Retina (tissue), 1 donor: ENCODE results near the gene TPD52L1.

Source experiments
- DNase-seq: peaks from one replicate; pipeline ENCODE4 v3.0.0-alpha.2; 2016

TPD52L1 gene

GRCh38 chr6:125215252-125215819 lies 61.8 kb downstream of the TPD52L1 start:
- DNase-seq: no peak

- DNase-seq: no peak
Measured at GRCh38 chr6:125216015-125216414, 62.4 kb downstream of the TPD52L1 start.

GRCh38 chr6:125217369-125217768 lies 63.8 kb downstream of the TPD52L1 start:
- DNase-seq: no peak

GRCh38 chr6:125217992-125218391 lies 64.4 kb downstream of the TPD52L1 start:
- DNase-seq: peak; percentile 23

DNA sequence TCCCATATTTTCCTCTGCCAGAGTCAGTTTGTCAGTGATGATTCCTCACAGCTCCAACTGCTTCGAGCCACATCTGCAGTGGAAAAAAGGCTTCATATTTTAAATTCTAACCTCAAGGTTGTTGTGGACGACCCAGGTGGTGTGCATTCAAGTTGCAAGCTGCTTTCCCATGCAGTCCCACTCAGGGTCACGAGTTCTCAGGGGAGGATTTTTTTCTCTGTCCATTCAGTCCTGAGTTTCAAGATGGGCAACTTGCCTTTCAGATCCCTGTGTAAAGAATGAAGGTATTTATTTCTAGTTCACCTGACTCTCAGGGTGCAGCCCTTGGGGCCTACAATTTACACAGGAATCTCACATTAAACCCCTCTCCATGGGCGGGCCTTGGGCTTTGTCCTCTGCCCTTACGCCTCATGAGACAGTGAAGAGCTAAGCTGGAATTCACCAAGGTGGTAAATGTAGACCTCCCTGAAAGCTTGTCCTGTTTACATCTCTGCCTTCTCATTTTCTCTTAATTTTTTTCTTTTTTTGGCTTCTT lies 65.9 kb downstream of the TPD52L1 start:
- DNase-seq: peak; percentile 36

- peak; percentile 28 for DNase-seq
Measured at GRCh38 chr6:125220712-125221111, 67.1 kb downstream of the TPD52L1 start.

- DNase-seq: no peak
Measured at GRCh38 chr6:125222531-125223455, 69.2 kb downstream of the TPD52L1 start.

DNA sequence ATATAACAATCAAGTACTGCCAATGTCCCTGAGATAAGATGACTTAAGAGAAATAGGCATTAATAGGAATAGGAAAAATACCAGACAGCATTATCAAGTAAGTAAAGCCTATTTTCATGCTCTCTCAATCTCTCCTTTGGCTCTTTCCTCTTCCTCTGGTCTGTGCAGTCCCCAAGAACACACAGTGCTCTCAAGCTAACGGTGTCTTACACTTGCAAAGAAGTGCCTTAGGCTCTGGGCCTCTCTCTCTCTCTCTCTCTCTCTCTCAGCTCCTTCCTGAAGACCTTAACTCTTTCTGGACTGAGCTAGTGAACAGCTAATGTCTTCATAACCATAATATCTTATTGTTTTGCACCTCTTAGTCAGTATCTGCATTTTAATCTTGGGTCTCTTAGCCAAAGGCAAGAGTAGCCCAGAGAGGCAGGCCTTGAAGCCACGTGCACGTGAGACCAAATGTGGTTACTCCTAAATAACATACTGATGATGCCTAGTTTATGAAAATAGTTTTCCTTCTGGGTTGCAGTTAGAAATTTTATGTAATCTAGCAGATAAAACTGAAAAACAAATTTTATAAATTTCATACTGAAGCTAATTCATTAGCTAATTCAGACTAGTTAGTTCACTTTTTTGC lies 70.8 kb downstream of the TPD52L1 start:
- DNase-seq: no peak

DNA sequence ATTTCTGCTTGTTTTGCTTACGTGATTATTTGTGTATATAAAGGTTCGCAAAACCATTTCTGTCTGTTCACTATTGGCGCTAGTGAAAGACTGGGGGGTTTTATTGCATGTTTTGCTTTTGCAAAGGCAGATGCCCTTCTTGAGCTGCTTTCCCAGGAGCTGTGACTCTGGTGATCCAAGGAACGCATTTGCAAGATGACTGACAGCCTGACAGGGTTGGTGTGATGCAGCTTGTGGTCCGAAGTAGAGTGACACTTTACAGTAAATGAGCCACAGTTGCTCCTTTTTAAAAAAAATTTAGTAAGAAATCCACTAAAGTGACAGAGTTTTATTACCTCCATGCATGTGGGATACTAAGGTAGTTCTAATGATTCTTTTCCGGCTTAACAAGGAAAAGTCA lies 73.7 kb downstream of the TPD52L1 start:
- no peak for DNase-seq

DNA sequence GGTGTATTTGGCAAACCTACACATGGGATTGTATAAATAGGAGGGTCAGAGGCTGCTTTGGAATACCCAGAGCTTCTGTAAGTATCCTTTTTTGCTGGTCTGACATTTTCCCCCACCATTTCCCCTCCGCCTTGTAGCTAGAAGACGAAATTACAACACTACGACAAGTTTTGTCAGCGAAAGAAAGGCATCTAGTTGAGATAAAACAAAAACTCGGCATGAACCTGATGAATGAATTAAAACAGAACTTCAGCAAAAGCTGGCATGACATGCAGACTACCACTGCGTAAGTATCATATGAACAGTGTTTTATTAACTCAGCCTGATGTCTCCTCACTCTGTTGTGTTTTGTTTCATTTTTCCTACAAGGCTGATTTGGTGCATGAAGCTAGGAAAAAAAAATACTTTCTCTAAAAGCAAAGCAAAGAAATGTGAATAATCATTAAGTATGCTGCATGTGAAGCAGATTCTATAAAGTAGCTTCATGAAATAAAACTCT lies 75.5 kb downstream of the TPD52L1 start:
- DNase-seq: no peak

DNA sequence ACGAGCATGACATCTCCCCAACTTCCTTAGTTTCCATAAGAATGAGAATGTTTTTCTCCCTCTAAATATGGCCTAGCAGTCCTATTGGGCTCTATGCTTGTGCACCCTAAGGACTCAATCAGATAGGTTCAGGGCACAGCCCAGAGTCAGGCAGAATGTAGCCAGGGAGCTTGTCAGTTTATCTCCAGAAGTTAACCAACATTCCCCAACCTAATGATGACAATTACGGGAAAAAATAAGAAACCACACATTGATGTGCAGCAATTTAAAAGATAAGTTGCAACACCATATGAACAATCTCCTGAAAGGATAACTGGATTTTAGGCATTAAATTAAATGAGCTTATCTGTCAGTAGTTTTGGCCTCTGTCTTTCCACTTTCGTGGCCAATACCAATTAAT lies 77.1 kb downstream of the TPD52L1 start:
- DNase-seq: no peak

- no peak for DNase-seq
Measured at GRCh38 chr6:125231133-125231532, 77.6 kb downstream of the TPD52L1 start.

DNA sequence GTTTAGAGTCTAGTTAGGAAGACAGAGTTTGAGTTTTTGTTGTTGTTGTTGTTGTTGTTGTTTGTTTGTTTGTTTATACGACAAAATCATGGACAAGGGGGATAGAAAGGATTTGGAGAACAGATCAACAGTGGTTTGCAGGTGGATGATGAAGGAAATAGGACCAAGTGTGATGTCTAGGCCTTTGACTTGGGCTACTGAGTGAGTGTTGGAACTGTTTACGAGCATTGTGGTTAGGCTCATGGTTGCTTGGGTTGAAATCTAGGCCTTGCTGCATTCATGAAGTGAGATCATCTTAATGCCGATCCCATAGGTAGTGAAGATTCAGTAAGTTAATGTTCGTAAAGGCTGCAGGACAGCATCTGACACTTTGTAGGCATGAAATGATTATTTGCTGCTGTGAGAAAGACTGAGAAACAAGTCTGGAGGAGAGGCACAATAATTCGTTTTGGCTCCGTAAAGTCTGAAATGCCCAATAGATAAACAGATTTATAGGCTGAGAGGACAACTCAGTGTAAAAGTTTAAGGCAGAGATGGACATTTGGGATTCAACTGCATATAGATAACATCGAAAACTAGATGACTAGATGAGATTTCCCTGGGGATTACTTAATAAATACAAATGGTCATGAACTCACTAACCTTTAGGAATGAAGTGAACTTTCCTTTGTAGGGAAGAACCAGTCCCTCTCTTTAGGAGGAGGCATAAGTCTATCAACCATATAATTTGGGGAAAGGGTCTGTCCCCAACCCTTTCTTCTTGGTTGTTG lies 78.2 kb downstream of the TPD52L1 start:
- no peak for DNase-seq

DNA sequence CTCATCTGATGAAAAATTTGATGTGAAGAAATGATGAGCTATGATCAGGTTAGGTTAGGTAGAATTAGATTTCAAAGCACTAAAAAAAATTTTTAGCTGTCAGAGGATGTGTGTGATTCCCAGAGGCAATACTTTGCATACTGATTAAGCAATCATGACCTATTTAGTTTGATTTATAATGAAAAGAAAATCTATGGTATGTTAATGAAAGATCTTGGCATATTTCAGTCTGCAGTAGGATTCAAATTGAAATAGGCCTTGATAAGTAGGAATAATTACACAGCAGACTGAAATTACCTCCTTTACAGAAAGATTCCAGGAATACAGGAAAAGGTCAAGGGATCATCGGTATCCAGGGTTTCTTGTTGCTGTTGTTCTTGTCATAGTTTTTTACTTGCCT lies 78.9 kb downstream of the TPD52L1 start:
- DNase-seq: no peak

DNA sequence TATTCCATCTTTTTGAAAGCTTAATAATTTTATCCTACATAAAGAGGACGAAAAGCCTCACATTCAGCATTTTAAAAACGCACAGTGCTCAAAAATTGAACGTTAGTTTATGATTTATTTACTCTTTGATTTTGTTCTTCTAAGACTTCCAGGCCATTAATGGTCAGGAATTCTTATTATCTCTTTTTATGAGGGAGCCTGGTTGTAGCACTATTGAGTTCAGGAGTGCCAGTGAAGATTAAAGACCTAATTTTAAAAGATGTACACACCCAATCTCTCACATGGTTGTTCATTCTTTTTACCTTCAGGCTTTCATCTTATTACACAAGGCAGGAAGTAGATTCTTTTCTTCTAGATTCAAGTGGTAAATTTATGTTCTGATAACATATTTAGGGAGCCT lies 79.6 kb downstream of the TPD52L1 start:
- no peak for DNase-seq

DNA sequence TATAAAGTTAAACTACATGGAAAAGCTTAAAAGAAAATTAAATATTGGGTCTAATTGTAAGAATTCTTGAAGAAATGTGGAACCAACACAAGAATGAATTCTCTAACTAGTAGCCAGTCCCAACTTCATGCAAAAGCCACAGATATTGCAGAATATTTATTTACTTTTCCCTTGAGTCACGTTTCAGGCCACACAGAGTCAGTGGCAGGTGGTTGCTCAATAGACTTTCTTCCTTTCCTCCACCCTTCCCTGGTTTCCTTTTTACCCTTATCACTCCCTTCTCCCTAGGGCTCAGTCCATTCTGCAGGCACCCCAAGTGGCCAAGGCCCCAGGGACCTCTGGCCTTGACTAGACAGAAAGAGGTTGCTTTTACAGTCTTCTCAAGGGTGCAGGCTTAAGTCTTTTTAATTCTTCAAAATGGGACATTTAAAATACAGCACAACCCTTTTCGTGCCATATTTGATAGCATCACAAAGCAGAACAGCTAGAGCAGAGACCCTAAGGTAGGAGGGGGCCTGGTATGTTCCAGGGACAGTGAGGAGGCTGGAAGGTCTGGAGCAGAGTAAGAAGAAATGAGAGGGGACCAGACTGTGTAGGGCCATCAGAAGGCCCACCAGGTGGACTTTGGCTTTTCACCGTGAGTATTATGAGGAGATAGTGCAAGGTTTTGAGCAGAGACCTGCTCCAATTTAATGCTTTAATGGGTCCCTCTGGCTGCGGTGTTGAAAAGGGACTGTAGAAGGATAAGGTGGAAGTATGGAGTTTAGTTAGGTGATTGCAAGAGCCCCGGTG lies 83.2 kb downstream of the TPD52L1 start:
- DNase-seq: no peak

GRCh38 chr6:125237764-125238163 lies 84.2 kb downstream of the TPD52L1 start:
- no peak for DNase-seq

DNA sequence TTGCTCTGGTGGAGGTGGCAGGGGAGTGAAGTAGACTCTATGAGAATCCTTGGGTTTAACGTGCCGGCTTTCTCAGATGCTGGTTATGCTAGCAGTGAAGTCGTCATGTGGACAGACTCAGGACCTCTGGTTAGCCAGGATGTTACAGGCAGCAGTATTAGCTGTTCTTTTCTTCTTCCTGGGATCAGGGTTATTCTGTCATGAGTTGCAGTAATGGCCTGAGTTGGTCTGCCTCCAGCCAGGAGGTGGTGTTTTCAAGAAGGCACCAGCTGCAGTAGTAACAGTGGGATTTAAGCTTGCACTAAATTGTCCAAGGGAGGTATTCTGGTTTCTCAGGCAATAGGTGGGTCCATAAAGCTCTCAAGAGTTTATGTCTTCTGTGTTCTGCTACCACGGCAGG lies 91.5 kb downstream of the TPD52L1 start:
- DNase-seq: no peak

DNA sequence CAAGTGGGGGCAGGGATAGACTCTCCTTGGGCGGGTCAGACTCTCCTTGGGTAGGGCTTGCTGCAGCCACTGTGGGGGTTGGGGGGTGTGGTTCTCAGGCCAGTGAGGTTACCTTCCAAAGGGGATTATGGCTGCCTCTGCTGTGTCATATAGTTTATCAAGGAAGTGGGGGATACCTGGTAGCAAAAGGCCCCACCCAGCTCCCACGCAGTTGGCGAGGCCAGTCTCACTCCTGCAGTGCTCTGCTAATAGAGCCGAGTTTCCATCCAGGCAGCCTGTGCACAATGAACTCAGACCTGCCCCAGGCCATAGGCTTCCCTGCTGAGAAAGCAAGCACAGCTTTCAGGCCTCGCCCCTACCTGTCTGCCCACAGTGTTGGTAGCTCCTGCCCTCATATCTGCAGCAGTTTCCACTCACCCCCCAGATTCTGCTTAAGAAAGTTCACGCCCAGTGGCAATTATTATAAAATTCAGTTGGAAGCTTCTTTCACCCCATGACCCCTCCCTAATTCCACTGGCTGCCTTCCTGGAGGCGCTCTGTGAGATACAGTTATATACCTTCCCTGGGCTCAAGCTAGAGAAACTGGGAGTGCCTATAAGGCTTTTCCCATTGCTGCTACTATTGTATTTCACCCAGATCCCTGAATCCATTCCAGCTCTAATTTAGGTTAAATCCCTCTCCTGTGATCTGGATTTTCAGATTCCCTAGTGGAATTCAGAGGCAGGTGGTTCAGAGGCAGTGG lies 92.1 kb downstream of the TPD52L1 start:
- no peak for DNase-seq

- no peak for DNase-seq
Measured at GRCh38 chr6:125246566-125246965, 93.0 kb downstream of the TPD52L1 start.

GRCh38 chr6:125248136-125248535 lies 94.6 kb downstream of the TPD52L1 start:
- DNase-seq: no peak
